Common myeloid progenitor, CD34-positive (primary cell): Measurements from ENCODE around the gene RASAL3.
"Not testable (repeated sequence)": the region's sequence is repeated elsewhere in the genome, so short reads cannot be mapped to it uniquely, and the experiment has no call there.

Source experiments
- CTCF ChIA-PET: fragments of 350-600 bp; sonication (Branson Sonifier 250); formaldehyde crosslinking; loops from one replicate; lab custom pipeline; 2021; ENCODE audit warnings: antibody characterized with exemption; lab: Charles Lee
- POLR2A ChIA-PET: fragments of 350-600 bp; sonication (Branson Sonifier 250); formaldehyde crosslinking; loops from one replicate; lab custom pipeline; 2021; ENCODE audit warnings: antibody characterized with exemption; lab: Charles Lee
- DNase-seq, 3 donors: peaks; one replicate each; pipeline versions ENCODE4 v3.0.0 to v3.0.0-alpha.2; 2013
- H3K27ac ChIP-seq, 2 experiments: 1 replicate in 1 of 2; 2 replicates in 1 of 2; pipeline ENCODE4 v1.7.0; 2013; ENCODE audit warnings: inconsistent platforms in 2 of 2, low read length in 2 of 2, mild to moderate bottlenecking in 2 of 2, low read depth in 1 of 2, moderate library complexity in 1 of 2; ENCODE audit not compliant: severe bottlenecking in 2 of 2, insufficient read depth in 1 of 2, poor library complexity in 1 of 2
- H3K27me3 ChIP-seq, 5 experiments: replicated peaks in 2 of 5; 1 replicate in 3 of 5; 2 replicates in 2 of 5; pipeline versions ENCODE4 v1.6.1 to v1.7.0; 2013; ENCODE audit warnings: low read length in 4 of 5, mild to moderate bottlenecking in 2 of 5, moderate library complexity in 2 of 5, inconsistent platforms in 1 of 5; ENCODE audit not compliant: insufficient read depth in 5 of 5, control insufficient read depth in 4 of 5
- H3K36me3 ChIP-seq, 4 experiments: 1 replicate in 2 of 4; 2 replicates in 2 of 4; pipeline versions ENCODE4 v1.6.1 to v1.7.0; 2013; ENCODE audit warnings: low read length in 3 of 4, control low read depth in 1 of 4, mild to moderate bottlenecking in 1 of 4; ENCODE audit not compliant: control insufficient read depth in 4 of 4, insufficient read depth in 4 of 4
- H3K4me1 ChIP-seq, 4 experiments: 1 replicate in 3 of 4; 2 replicates in 1 of 4; pipeline versions ENCODE4 v1.6.1 to v1.7.1; 2013; ENCODE audit warnings: low read length in 3 of 4, mild to moderate bottlenecking in 3 of 4, control low read depth in 1 of 4, inconsistent platforms in 1 of 4, moderate library complexity in 1 of 4; ENCODE audit not compliant: control insufficient read depth in 4 of 4, insufficient read depth in 4 of 4; ENCODE audit errors: control extremely low read depth in 1 of 4
- H3K4me3 ChIP-seq, 7 experiments: 1 replicate in 4 of 7; 2 replicates in 3 of 7; pipeline versions ENCODE4 v1.5.1 to v1.7.0; 2013; ENCODE audit warnings: mild to moderate bottlenecking in 7 of 7, low read length in 6 of 7, moderate library complexity in 6 of 7, inconsistent platforms in 2 of 7, low read depth in 2 of 7, control low read depth in 1 of 7; ENCODE audit not compliant: insufficient read depth in 4 of 7, control insufficient read depth in 1 of 7; ENCODE audit errors: extremely low read depth in 1 of 7
- H3K9me3 ChIP-seq, 5 experiments: 1 replicate in 4 of 5; 2 replicates in 1 of 5; pipeline versions ENCODE4 v1.6.1 to v1.7.1; 2013; ENCODE audit warnings: low read length in 4 of 5, mild to moderate bottlenecking in 2 of 5, inconsistent platforms in 1 of 5, low read depth in 1 of 5, moderate library complexity in 1 of 5; ENCODE audit not compliant: control insufficient read depth in 4 of 5, insufficient read depth in 2 of 5; ENCODE audit errors: control extremely low read depth in 1 of 5
- WGBS: methylation state at CpG from one replicate; pipeline ENCODE4 v1.1.5; 2013; ENCODE audit not compliant: insufficient coverage; 5-methylcytosine and 5-hydroxymethylcytosine counted together

Gene RASAL3

GRCh38 chr19:15473821-15474220 is 9.5 kb upstream of the RASAL3 start:
- H3K27ac ChIP-seq, POLR2A ChIA-PET, DNase-seq, H3K9me3 ChIP-seq, H3K36me3 ChIP-seq, H3K4me3 ChIP-seq, H3K27me3 ChIP-seq: not testable (repeated sequence)
- no CpG with 5 or more reads among the region's 4 CpGs for WGBS
- peaks cover 0 to 27% (median 21%) of the 10 kb centered on the region in 4 experiments for H3K4me1 ChIP-seq
- CTCF ChIA-PET, result interaction anchor here (1.1 to 8.8 kb wide), 2 partner anchors 10 to 79 kb away, joined by 3 to 76 read pairs; partner anchors contain the start of gene RASAL3

DNA sequence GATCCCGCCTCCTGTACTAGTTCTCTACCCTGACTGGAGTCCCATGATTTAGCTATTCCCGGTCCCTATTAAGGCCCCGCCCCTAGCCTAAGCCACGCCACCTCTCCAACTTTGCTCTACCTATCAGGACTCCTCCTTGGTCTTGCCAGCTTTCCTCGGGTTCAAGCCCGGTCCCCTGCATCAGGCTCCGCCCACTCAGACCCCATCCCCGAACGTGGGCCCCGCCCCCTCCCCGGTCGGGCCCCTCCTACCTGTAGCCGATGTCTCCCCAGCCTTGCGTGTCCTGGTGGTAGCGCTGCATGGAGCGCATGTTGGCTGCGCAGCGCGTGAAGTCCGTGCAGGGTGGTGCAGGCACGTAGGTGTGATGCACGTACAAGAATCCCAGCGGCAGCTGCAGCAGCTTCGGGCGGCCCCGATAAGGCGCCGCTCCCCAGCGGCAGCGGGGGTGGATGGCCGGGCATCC is 7.3 kb upstream of the RASAL3 start:
- Histone ChIP-seq H3K27ac (no peak overlapping the region), H3K36me3 (no peaks in the 10 kb centered on the region), H3K9me3 (peaks cover 0 to 8% (median 4%) of the 10 kb centered on the region in 5 experiments), H3K27me3 (no peaks in the 10 kb centered on the region), H3K4me1 (peaks cover 4 to 46% (median 41%) of the 10 kb centered on the region in 4 experiments), H3K4me3 (no peak overlapping the region)
- ChIA-PET CTCF (interaction anchor here (0.9 to 3.5 kb wide), 2 partner anchors 8 to 84 kb away, joined by 3 to 15 read pairs; partner anchors contain the start of gene PGLYRP2), POLR2A (no interaction called here)
- no peak for DNase-seq
- WGBS, result 81% methylated on average over 28 of the region's 31 CpGs

GRCh38 chr19:15469513-15470297 is 5.4 kb upstream of the RASAL3 start:
- ChIA-PET POLR2A (interaction anchor here (0.6 to 2.5 kb wide), 6 partner anchors 10 to 1577 kb away, joined by 3 to 8 read pairs (median 4); partner anchors contain the start of gene AKAP8L), CTCF (interaction anchor here (0.7 to 3.5 kb wide), 8 partner anchors 10 to 86 kb away, joined by 3 to 15 read pairs (median 5); partner anchors contain the start of gene PGLYRP2)
- Histone ChIP-seq H3K36me3 (no peaks in the 10 kb centered on the region), H3K4me3 (peak overlapping the region; percentile 40 to 80 (median 55)), H3K27me3 (no peaks in the 10 kb centered on the region), H3K27ac (no peak overlapping the region), H3K9me3 (no peaks in the 10 kb centered on the region), H3K4me1 (peaks cover 15 to 55% (median 51%) of the 10 kb centered on the region in 4 experiments)
- DNase-seq, result peak; percentile 68 to 89 (median 88)
- under 1% methylated on average over 62 of the region's 65 CpGs for WGBS

DNA sequence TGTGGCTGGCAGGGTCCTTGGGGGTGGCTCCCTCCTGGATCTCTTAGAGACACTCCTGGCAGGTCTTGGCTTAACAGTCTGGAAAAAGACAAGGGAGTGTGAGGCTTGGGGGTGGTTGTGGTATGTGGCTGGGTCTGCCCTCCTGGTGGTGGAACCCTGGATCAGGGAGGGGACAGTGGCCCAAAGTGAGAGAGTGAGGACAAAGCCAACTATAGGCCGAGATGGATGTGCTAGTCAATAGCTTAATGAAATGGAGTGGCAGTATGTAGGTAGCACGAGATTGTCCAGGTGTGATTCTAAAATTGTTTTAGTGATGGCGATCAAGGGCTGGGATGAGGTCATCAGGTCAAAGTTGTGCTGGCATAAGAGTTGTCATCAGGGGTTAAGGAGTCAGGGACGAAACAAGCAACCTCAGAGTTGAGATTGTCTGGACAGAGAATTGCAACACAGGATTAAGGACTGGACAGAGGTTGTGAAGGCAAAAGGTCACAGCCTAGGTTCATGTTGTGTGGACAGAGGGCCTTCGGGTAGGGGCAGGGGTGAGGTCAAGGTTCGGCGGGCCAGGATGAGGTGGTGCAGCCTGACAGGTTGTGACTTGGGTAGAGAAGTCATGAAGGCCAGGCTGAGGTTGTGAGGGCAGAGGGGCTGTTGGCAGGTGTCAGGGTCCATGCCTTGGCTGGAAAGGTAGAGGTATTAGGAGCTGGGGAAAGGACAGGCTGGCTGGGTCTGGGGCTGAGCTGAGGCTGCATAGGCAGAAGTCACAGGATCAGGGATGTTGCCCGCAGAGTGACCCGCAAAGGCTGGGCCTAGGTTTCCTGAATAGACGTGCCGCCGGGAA is 4.5 kb upstream of the RASAL3 start:
- ChIA-PET POLR2A (interaction anchor here (0.5 to 2.5 kb wide), 5 partner anchors 10 to 50 kb away, joined by 3 to 8 read pairs (median 4); partner anchors contain the start of gene AKAP8L), CTCF (interaction anchor here (1.4 to 3.5 kb wide), 8 partner anchors 9 to 92 kb away, joined by 4 to 15 read pairs (median 5); partner anchors contain the start of gene PGLYRP2)
- Histone ChIP-seq H3K4me1 (peaks cover 17 to 60% (median 57%) of the 10 kb centered on the region in 4 experiments), H3K27me3 (no peaks in the 10 kb centered on the region), H3K4me3 (peak overlapping the region in 5 of 7 experiments; percentile 5 to 80 (median 70)), H3K36me3 (no peaks in the 10 kb centered on the region), H3K27ac (no peak overlapping the region), H3K9me3 (no peaks in the 10 kb centered on the region)
- WGBS, result 43% methylated on average over 12 of the region's 12 CpGs
- peak in 1 of 3 donors; percentile 16 for DNase-seq

- CTCF ChIA-PET, result interaction anchor here (0.8 to 5.6 kb wide), 13 partner anchors 8 to 93 kb away, joined by 3 to 29 read pairs (median 4); partner anchors contain the start of genes AKAP8L and PGLYRP2
- Histone ChIP-seq H3K27ac (no peak overlapping the region), H3K36me3 (no peaks in the 10 kb centered on the region), H3K4me3 (no peak overlapping the region), H3K4me1 (peaks cover 24 to 71% (median 68%) of the 10 kb centered on the region in 4 experiments), H3K9me3 (no peaks in the 10 kb centered on the region), H3K27me3 (no peaks in the 10 kb centered on the region)
- POLR2A ChIA-PET, result interaction anchor here (1.2 to 2.4 kb wide), 5 partner anchors 9 to 49 kb away, joined by 4 to 16 read pairs (median 5); partner anchors contain the start of gene AKAP8L
- peak in 1 of 3 donors; percentile 19 for DNase-seq
- WGBS, result 78% methylated on average over 6 of the region's 6 CpGs
These were observed 3.4 kb upstream of the RASAL3 start for GRCh38 chr19:15467734-15468214.
